SK-N-SH (cell line): ENCODE measurements around the gene TRMU. TPM values are rescaled to one million over a fixed set of nuclear protein-coding genes. Genes with fewer than 3 reads are reported as not detected.

Experiments
- CTCF ChIA-PET: fragments of 300-600, 350-600 bp; formaldehyde crosslinking; extraction: SDS; loops from one replicate; lab custom pipeline; 2021; lab: Yijun Ruan, JAX
- POLR2A ChIA-PET: fragments of 350-600 bp; sonication (Branson Sonifier 250); formaldehyde crosslinking; extraction: SDS; loops from one replicate; lab custom pipeline; 2020; ENCODE audit warnings: antibody characterized with exemption, inconsistent platforms; lab: Yijun Ruan, JAX
- DNase-seq: peaks from one replicate; pipeline ENCODE4 v3.0.0; 2012
- H2AFZ ChIP-seq: fragments of 200-600 bp; sonication (generic); 2 replicates; pipeline ENCODE4 v1.8.1; 2016; ENCODE audit warnings: antibody characterized with exemption, mild to moderate bottlenecking, low read depth
- H3F3A ChIP-seq: fragments of 200-600 bp; sonication (generic); replicated peaks from 2 replicates; pipeline ENCODE3; 2016; ENCODE audit warnings: antibody characterized with exemption, mild to moderate bottlenecking; ENCODE audit not compliant: insufficient read depth
- H3K27ac ChIP-seq, 2 experiments: fragments of 200-500 bp in 1 of 2; fragments of 200-600 bp in 1 of 2; sonication (Bioruptor generic) in 1 of 2; sonication (generic), shearing (Covaris generic) in 1 of 2; 2 replicates each; pipeline versions ENCODE4 v1.5.1 to v1.6.1; 2014 to 2016; ENCODE audit warnings: low read depth in 2 of 2, inconsistent platforms in 1 of 2, low read length in 1 of 2, mild to moderate bottlenecking in 1 of 2, mixed read lengths in 1 of 2
- H3K27me3 ChIP-seq: fragments of 200-600 bp; sonication (generic), shearing (Covaris generic); 2 replicates; pipeline ENCODE4 v1.6.1; 2016; ENCODE audit warnings: mixed run types; ENCODE audit not compliant: insufficient read depth
- H3K36me3 ChIP-seq, 2 experiments: fragments of 200-500 bp in 1 of 2; fragments of 200-600 bp in 1 of 2; sonication (Bioruptor generic) in 1 of 2; sonication (generic) in 1 of 2; replicated peaks in 1 of 2; 2 replicates each; pipeline versions ENCODE3 to v1.5.1; 2014 to 2016; ENCODE audit warnings: low read length in 1 of 2, mild to moderate bottlenecking in 1 of 2; ENCODE audit not compliant: insufficient read depth in 2 of 2, control insufficient read depth in 1 of 2
- H3K4me1 ChIP-seq, 2 experiments: fragments of 200-500 bp in 1 of 2; fragments of 200-600 bp in 1 of 2; sonication (Bioruptor generic) in 1 of 2; sonication (generic), shearing (Covaris generic) in 1 of 2; 2 replicates each; pipeline versions ENCODE4 v1.5.1 to v1.6.1; 2014 to 2016; ENCODE audit warnings: low read depth in 1 of 2, low read length in 1 of 2, mixed run types in 1 of 2; ENCODE audit not compliant: insufficient read depth in 2 of 2, control insufficient read depth in 1 of 2
- H3K4me2 ChIP-seq: fragments of 200-600 bp; sonication (generic), shearing (Covaris generic); 2 replicates; pipeline ENCODE4 v1.6.1; 2017; ENCODE audit warnings: mixed run types
- H3K4me3 ChIP-seq, 2 experiments: fragments of 200-500 bp in 1 of 2; fragments of 200-600 bp in 1 of 2; sonication (Bioruptor generic) in 1 of 2; sonication (generic), shearing (Covaris generic) in 1 of 2; 2 replicates each; pipeline versions ENCODE4 v1.5.1 to v1.8.1; 2014 to 2016; ENCODE audit warnings: low read depth in 2 of 2, inconsistent platforms in 1 of 2, low read length in 1 of 2, mild to moderate bottlenecking in 1 of 2, mixed read lengths in 1 of 2, moderate library complexity in 1 of 2
- H3K79me2 ChIP-seq: fragments of 200-600 bp; sonication (generic); 2 replicates; pipeline ENCODE4 v1.8.1; 2017; ENCODE audit warnings: mild to moderate bottlenecking; ENCODE audit not compliant: insufficient read depth
- H3K9ac ChIP-seq: fragments of 200-600 bp; sonication (generic); 2 replicates; pipeline ENCODE4 v1.6.1; 2017; ENCODE audit warnings: mixed run types
- H3K9me2 ChIP-seq: fragments of 200-600 bp; sonication (generic); 2 replicates; pipeline ENCODE4 v1.6.1; 2017; ENCODE audit warnings: mixed run types
- H3K9me3 ChIP-seq: fragments of 200-600 bp; sonication (generic); 2 replicates; pipeline ENCODE4 v1.6.1; 2017; ENCODE audit warnings: mixed run types, mild to moderate bottlenecking, moderate library complexity
- H4K20me1 ChIP-seq: fragments of 200-600 bp; sonication (generic); 2 replicates; pipeline ENCODE4 v1.6.1; 2017; ENCODE audit warnings: mild to moderate bottlenecking, mixed run types; ENCODE audit not compliant: insufficient read depth
- CHD2 ChIP-seq: fragments of 150-350 bp; IDR thresholded peaks from 2 replicates; pipeline ENCODE4 v1.6.1; 2018; ENCODE audit warnings: low read length; ENCODE audit not compliant: partially characterized antibody
- EP300 ChIP-seq, 2 experiments: IDR thresholded peaks; 2 replicates each; pipeline versions ENCODE4 v1.4.0 to v1.6.1; 2012; ENCODE audit warnings: borderline replicate concordance in 1 of 2, low read depth in 1 of 2, low read length in 1 of 2
- FOXJ3 ChIP-seq: sonication (generic); formaldehyde crosslinking; IDR thresholded peaks from 2 replicates; pipeline ENCODE4 v1.5.1; 2020; ENCODE audit warnings: mild to moderate bottlenecking, missing genetic modification reagents
- MEF2A ChIP-seq: IDR thresholded peaks from 2 replicates; pipeline ENCODE4 v1.4.0; 2012; ENCODE audit warnings: low read depth, borderline replicate concordance
- RFX5 ChIP-seq: IDR thresholded peaks from 2 replicates; pipeline ENCODE4 v1.6.1; 2012; ENCODE audit warnings: mild to moderate bottlenecking, improper control_type of control experiment, low read length
- RXRA ChIP-seq: IDR thresholded peaks from 2 replicates; pipeline ENCODE4 v1.4.0; 2012; ENCODE audit warnings: low read depth, mild to moderate bottlenecking, borderline replicate concordance
- TEAD4 ChIP-seq: IDR thresholded peaks from 2 replicates; pipeline ENCODE4 v1.4.0; 2012; ENCODE audit warnings: mild to moderate bottlenecking, borderline replicate concordance; ENCODE audit not compliant: insufficient read depth
- WGBS: methylation state at CpG from one replicate; pipeline ENCODE4 v1.1.6; 2017; ENCODE audit warnings: low lambda C conversion rate; 5-methylcytosine and 5-hydroxymethylcytosine counted together
- polyA plus RNA-seq, 3 experiments: library from polyadenylated mRNA; depleted of rRNA; stranded (reverse); fragments of >200 nt; gene quantifications; 2 replicates each; pipeline ENCODE4 v1.2.3, GENCODE V29; 2012
- TF ChIP-seq, protein P1 (sequence below): IDR thresholded peaks from 2 replicates; pipeline ENCODE4 v1.4.0; 2012; ENCODE audit warnings: low read depth

Gene TRMU
- polyA plus RNA-seq, 1 of the 3 experiments (the other 2 are of a cell fraction): 47.1 TPM

DNA sequence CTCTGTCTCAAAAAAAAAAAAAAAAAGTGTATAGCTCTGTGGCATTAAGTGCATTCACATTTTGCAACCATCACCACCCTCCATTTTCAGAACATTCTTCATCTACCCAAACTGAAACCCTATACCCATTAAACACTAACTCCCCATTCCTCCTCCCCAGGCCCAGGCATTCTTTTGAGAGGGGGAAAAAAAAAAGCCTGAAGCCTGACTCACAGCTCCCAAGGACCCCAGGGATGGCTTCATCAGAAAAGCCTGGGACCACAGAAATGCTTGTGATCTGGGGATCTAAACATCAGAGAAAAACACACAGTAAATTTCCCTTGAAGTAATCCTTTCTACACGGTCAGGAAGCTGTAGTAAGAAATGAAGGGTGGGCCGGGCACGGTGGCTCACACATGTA, 49.5 kb upstream of the TRMU start:
- no peaks in the 10 kb centered on the region for H3F3A ChIP-seq
- POLR2A ChIA-PET: interaction anchor here (2.9 kb wide), 1 partner anchor 10 kb away, joined by 8 read pairs; the partner anchor contains the start of gene GTSE1
- TF ChIP-seq FOXJ3 (CRISPR knock-in tag): no peak
- TF ChIP-seq EP300 (IDR thresholded peaks at IDR 0.05; ENCODE audit: borderline replicate concordance in 1 of 2, low read depth in 1 of 2, low read length in 1 of 2): no peak
- no peak for TF ChIP-seq CHD2
- TF ChIP-seq RXRA: no peak
- TF ChIP-seq RFX5: no peak
- no peak for TF ChIP-seq MEF2A

DNA sequence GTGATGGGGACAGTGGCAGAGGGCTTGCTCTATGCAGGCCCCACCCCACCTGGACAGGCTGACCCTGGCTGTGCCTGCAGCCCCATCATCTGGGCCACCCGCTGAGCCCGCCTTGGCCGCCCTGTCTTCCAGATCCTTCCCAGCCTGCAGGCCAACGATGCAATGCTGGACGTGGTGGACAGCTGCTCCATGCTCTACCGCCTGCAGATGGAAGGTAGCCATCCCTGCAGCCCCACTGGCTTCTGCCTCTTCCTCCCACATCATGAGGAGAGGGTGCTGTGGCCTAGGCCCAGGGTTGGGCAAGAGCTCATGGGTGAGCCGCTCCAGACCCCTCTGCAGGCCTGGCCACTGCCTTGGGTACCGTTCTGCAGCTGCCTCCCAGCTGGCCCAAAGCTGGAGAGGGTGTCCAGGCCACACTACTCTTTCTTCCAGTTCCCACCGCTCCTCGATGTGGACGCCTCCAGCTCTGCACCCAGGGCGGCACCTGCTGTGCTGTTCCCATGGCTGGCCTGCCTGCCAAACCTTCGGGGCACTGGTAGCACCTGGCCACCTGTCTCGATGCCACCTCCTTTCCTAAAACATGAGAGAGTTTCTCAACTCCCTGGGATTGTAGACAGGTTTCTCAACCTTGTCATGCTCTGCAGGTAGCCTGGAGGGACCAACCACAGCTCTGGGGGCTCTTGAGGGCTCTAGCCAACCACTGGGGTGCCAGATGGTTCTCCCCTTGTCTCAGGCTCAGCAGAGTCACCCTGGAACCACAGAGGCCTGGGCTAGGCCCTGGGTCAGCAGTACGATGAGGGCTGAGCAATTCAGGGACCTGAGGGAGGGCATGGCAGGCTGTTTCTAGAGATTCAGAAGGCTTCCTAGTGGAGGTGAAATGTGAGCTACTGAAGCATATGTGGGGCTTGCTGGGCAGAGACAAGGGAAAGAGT, 48.3 kb upstream of the TRMU start:
- DNase-seq: no peak
- no peaks in the 10 kb centered on the region for H4K20me1 ChIP-seq
- no peak for TF ChIP-seq TEAD4
- TF ChIP-seq, protein P1, sequence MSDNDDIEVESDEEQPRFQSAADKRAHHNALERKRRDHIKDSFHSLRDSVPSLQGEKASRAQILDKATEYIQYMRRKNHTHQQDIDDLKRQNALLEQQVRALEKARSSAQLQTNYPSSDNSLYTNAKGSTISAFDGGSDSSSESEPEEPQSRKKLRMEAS: no peak
- no peak overlapping the region for H3K4me2 ChIP-seq
- WGBS: 92% methylated on average over 10 of the region's 15 CpGs
- no peak overlapping the region for H3K4me3 ChIP-seq
- H3K27ac ChIP-seq: no peak overlapping the region
- no peaks in the 10 kb centered on the region for H3K4me1 ChIP-seq
- H3K36me3 ChIP-seq: peaks cover 16 to 33% of the 10 kb centered on the region in 2 experiments
- H2AFZ ChIP-seq: no peak overlapping the region
- no peaks in the 10 kb centered on the region for H3F3A ChIP-seq
- no peaks in the 10 kb centered on the region for H3K9me2 ChIP-seq
- H3K27me3 ChIP-seq: no peaks in the 10 kb centered on the region
- H3K9ac ChIP-seq: no peak overlapping the region
- ChIA-PET POLR2A (interaction anchor here (2.9 kb wide), 1 partner anchor 9 kb away, joined by 8 read pairs; the partner anchor contains the start of gene GTSE1), CTCF (no interaction called here)
- no peaks in the 10 kb centered on the region for H3K79me2 ChIP-seq
- no peaks in the 10 kb centered on the region for H3K9me3 ChIP-seq

More for the DNA sequence above, 49.5 kb upstream of the TRMU start:
- no peaks in the 10 kb centered on the region for H3K9me3 ChIP-seq
- DNase-seq: no peak
- H3K36me3 ChIP-seq: peaks cover 9 to 41% of the 10 kb centered on the region in 2 experiments
- H2AFZ ChIP-seq: no peak overlapping the region
- CTCF ChIA-PET: interaction anchor here (0.6 to 1.5 kb wide), 2 partner anchors 134 to 163 kb away, joined by 3 to 4 read pairs; no protein-coding TSS in a partner anchor
- H3K4me2 ChIP-seq: no peak overlapping the region
- no peaks in the 10 kb centered on the region for H3K27me3 ChIP-seq
- no peak overlapping the region for H3K27ac ChIP-seq
- H3K4me3 ChIP-seq: no peak overlapping the region
- H3K9me2 ChIP-seq: no peaks in the 10 kb centered on the region
- no peak overlapping the region for H3K9ac ChIP-seq
- WGBS: 95% methylated on average over 3 of the region's 3 CpGs
- no peaks in the 10 kb centered on the region for H3K79me2 ChIP-seq
- H3K4me1 ChIP-seq: no peaks in the 10 kb centered on the region
- H4K20me1 ChIP-seq: no peaks in the 10 kb centered on the region
